ENCODE measurements around the gene ZNF664.

The ZNF664 gene

GRCh38 chr12:123976227-123976826 is 3.3 kb downstream of the ZNF664 start:
- Histone ChIP-seq H3K4me3 (ENCODE audit: low read length) (no peak overlapping the region), H3K9me2 (replicated peaks; ENCODE audit: control insufficient read depth, low read length) (no peaks in the 10 kb centered on the region), H3K9me3 (ENCODE audit: control insufficient read depth, insufficient read depth, low read length) (no peaks in the 10 kb centered on the region), H3K27me3 (ENCODE audit: control insufficient read depth, low read length) (no peaks in the 10 kb centered on the region), H4K20me1 (ENCODE audit: control insufficient read depth, insufficient read depth, low read depth, low read length) (no peaks in the 10 kb centered on the region; the same call in 1 of the 2 replicates), H3K36me3 (ENCODE audit: control insufficient read depth, low read length) (peaks cover 53% of the 10 kb centered on the region), H3F3A (ENCODE audit: control insufficient read depth, insufficient read depth) (0 out of 2 replicates have a peak, but pooled peaks cover 2% of the 10 kb centered on the region), H3K27ac (ENCODE audit: low read depth, low read length) (no peak overlapping the region), H3K4me2 (ENCODE audit: low read length) (no peak overlapping the region), H3K79me2 (ENCODE audit: control insufficient read depth, low read length) (peaks cover 48% of the 10 kb centered on the region), H3K4me1 (ENCODE audit: control insufficient read depth, low read length) (peaks cover 18% of the 10 kb centered on the region)
- no peak for TF ChIP-seq CTCF (IDR thresholded peaks at IDR 0.05; ENCODE audit: low read depth, low read length, poor library complexity, severe bottlenecking)
- no peak for TF ChIP-seq EZH2phosphoT487 (IDR thresholded peaks at IDR 0.05; ENCODE audit: borderline replicate concordance, low read length)

GRCh38 chr12:123979566-123979965 is 6.6 kb downstream of the ZNF664 start:
- Histone ChIP-seq H3K4me1 (ENCODE audit: control insufficient read depth, low read length) (peaks cover 6% of the 10 kb centered on the region), H3K27me3 (ENCODE audit: control insufficient read depth, low read length) (no peaks in the 10 kb centered on the region), H3K9me3 (ENCODE audit: control insufficient read depth, insufficient read depth, low read length) (no peaks in the 10 kb centered on the region), H3K27ac (ENCODE audit: low read depth, low read length) (no peak overlapping the region), H3K79me2 (ENCODE audit: control insufficient read depth, low read length) (peaks cover 59% of the 10 kb centered on the region), H4K20me1 (ENCODE audit: control insufficient read depth, insufficient read depth, low read depth, low read length) (no peaks in the 10 kb centered on the region), H3K4me2 (ENCODE audit: low read length) (no peak overlapping the region), H3K9me2 (replicated peaks; ENCODE audit: control insufficient read depth, low read length) (no peaks in the 10 kb centered on the region), H3F3A (ENCODE audit: control insufficient read depth, insufficient read depth) (0 out of 2 replicates have a peak, but pooled peaks cover 2% of the 10 kb centered on the region), H3K4me3 (ENCODE audit: low read length) (no peak overlapping the region), H3K36me3 (ENCODE audit: control insufficient read depth, low read length) (peaks cover 55% of the 10 kb centered on the region)
- TF ChIP-seq EZH2phosphoT487 (IDR thresholded peaks at IDR 0.05; ENCODE audit: borderline replicate concordance, low read length), result no peak
- TF ChIP-seq CTCF (IDR thresholded peaks at IDR 0.05; ENCODE audit: low read depth, low read length, poor library complexity, severe bottlenecking), result no peak

GRCh38 chr12:123982269-123982668 is 9.3 kb downstream of the ZNF664 start:
- Histone ChIP-seq H3K27ac (ENCODE audit: low read depth, low read length) (no peak overlapping the region), H3K4me1 (ENCODE audit: control insufficient read depth, low read length) (peaks cover 10% of the 10 kb centered on the region), H4K20me1 (ENCODE audit: control insufficient read depth, insufficient read depth, low read depth, low read length) (no peaks in the 10 kb centered on the region), H3K27me3 (ENCODE audit: control insufficient read depth, low read length) (no peaks in the 10 kb centered on the region), H3K9me2 (replicated peaks; ENCODE audit: control insufficient read depth, low read length) (no peaks in the 10 kb centered on the region), H3K36me3 (ENCODE audit: control insufficient read depth, low read length) (peaks cover 44% of the 10 kb centered on the region), H3K4me3 (ENCODE audit: low read length) (no peak overlapping the region), H3K9me3 (ENCODE audit: control insufficient read depth, insufficient read depth, low read length) (no peaks in the 10 kb centered on the region), H3K4me2 (ENCODE audit: low read length) (no peak overlapping the region), H3F3A (ENCODE audit: control insufficient read depth, insufficient read depth) (0 out of 2 replicates have a peak, but pooled peaks cover 2% of the 10 kb centered on the region), H3K79me2 (ENCODE audit: control insufficient read depth, low read length) (peaks cover 68% of the 10 kb centered on the region)
- TF ChIP-seq CTCF (IDR thresholded peaks at IDR 0.05; ENCODE audit: low read depth, low read length, poor library complexity, severe bottlenecking) (no peak), EZH2phosphoT487 (IDR thresholded peaks at IDR 0.05; ENCODE audit: borderline replicate concordance, low read length) (no peak)

Data from DOHH2 (cell line).